ENCODE data around the gene CCDC6. TPM values are rescaled to one million over a fixed set of nuclear protein-coding genes. Genes with fewer than 3 reads are reported as not detected.
"Not testable (repeated sequence)": the region's sequence is repeated elsewhere in the genome, so short reads cannot be mapped to it uniquely, and the experiment has no call there.

The CCDC6 gene
- total RNA-seq, 1 donor from 2014 or later = 24.1 TPM

DNA sequence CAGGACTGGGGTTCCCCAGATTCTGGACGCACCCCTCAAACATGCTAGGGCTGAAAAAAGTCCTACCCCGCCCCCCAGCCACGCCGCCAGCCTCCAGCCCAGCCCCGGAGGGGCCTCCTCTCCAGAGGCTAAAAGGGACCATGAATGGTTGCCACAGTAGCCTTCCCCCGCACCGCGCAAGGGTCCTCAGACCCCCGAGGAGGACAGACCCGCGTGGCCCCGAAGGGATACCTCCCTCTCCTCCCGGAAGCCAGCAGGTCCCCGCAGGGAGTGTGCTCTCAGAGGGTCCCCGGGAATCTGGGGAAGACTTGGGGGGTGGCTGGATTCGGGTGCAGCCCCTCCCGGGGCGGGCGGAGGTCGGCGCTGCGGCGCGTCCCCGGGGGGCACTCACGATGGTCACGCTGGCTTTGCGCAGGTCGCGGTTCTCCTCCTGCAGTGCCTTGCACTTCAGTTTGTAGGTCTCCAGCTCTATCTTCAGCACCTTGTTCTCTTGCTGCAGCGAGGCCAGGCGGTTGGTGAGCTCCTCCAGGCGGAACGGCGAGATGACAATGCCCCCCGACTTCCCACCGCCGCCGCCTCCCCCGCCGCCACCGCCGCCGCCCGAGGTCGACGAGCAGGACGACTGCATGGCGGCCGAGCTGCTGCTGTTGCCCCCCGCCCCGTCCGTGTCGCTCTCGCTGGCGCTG lies 482 bp downstream of the CCDC6 start:
- DNase-seq (ENCODE audit: low read depth, low spot score) = no peak

DNA sequence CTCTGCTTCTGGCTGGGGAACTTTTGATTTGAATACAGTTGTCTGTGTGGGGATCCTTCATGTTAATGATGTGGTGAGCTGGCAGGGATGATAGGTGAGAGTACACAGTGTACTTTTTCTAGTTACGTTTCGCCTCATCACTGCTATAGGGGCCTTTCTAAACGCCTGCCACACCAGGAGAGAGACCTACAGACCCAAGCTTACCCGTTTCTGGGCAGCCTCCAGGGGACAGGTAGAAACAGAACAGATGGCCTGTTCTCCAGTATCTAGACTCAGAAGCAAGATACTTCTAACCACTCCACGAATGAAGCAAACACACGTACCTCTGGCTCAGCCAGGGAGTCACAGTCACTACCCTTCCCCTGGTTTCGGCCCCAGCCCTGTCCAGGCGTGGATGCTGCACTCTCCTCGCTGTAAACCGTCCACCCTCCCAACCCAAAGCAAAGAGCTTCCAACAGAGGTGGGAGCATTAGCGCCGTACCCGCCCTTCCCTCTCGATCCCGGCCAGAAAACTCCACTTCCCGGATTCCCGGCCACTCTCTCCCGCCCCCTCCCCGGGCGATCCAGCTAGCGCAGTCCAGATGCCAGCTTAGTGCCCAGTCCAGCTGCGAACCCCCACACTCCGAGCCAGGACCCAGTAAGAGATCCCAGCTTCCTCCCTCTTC lies 1.2 kb downstream of the CCDC6 start:
- no peak for DNase-seq (ENCODE audit: low read depth, low spot score)

DNA sequence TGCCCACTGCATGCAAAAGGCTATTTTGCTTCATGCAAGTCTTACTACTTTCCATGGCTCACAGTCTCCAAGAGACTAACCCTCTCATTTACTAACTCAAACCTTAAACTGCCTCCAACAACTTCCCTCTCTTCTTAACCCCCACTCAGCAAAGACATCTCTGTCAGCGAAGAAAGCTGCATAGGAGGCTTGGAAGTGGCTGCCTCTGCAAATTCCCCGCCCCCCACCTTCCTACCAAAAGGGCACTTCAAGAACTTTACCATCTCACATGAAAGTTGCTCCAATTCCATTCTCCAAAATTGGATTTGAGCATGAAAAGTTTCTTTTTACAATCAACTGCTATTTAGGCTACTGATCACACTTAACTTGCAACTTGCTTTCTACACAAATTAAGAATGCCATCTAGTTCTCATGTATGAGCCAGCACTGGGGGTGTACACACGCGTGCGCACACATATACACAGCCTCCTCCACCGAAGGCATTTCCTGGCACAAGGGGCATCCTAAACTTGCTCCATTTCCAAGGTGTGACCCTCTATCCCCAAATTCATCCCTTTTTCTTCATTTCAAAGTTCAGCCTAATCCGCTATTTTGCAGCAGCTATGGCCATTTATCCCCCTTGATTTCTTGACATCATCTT lies 1.8 kb downstream of the CCDC6 start:
- no peak for DNase-seq (ENCODE audit: low read depth, low spot score)

DNA sequence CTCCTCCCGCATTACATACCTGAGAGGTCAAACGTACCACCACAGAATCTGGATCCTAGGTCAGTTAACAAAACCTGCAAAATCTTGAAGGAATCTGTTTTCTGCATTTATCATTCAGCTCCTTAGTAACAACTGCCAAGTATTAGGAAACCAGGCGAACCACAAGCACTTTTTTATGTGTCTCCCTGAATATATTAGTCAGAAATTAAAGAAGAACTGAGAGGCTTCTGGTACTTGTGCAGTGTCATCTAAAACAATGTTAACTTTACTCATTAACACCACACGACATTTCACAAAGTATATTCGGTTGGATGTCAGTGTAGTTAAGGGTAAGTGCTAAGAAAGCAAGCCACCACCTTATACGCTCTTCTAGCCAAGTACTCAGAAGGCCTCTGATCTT lies 2.5 kb downstream of the CCDC6 start:
- DNase-seq (ENCODE audit: low read depth, low spot score) = no peak

DNA sequence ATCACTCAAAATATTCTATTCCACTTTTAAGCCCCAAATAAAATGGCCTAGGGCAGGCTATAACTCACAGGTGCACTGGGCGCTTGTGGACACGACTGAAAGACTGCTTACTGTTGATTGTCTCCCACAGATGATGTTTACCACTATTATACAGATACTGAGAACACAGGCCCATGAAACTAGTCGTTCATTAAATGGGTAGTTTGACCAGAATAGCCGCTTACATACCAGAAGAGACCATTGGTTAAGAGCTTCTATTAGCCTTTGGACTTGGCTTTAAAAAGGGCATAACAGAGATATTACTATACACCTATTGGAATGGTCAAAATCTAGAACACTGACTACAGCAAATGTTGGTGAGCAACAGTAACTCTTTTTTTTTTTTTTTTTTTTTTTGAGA lies 4.3 kb downstream of the CCDC6 start:
- DNase-seq (ENCODE audit: low read depth, low spot score) = no peak

DNA sequence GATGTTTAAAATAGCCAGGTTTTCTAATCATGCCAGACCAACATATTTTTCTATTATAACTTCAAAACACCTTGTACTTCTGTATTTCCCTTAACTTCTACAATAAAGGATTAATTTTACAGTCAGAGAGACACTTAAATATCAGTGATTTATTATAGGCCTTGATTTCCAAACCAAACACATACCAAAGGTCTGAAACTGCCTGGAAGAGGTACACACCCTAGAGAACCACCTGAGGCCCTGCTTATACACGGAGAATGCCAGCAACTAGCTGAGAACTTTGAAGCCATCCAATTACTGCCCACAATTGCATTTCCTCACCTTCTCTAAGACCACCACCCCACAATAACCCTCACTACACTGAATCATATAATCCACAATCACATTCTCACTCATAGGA lies 4.9 kb downstream of the CCDC6 start:
- no peak for DNase-seq (ENCODE audit: low read depth, low spot score)

DNA sequence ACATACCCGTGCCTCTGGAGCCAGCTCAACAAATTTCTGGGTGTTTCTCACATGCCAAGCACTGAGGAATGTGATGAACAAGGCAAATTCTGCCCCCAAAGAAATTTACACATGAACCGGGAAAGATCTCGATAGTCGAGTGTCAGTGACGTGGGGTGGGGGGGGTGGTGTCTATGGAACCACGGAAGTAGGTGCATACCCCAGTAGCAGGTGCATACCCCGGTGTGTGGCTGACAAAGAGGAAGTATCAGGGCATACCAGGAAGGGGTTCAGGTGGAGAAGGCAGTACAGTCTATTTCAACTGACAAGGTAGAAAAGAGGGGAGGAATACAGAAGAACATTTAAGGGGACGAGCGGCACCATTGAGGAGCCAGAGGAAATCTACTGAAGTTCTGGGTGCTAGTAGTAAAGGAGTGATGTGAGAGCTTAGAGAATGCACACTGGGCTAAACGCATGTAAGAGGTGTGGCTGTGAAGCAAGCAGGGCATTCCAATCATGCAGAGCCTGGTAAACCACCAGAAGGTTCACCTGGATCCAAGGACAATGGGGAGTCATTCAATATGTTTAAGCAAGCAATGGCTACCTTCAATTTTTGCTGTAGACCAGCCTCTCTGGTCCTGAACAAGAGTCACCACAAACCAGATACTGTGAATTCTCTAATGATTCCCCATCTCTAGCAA lies 6.2 kb downstream of the CCDC6 start:
- no peak for DNase-seq (ENCODE audit: low read depth, low spot score)

DNA sequence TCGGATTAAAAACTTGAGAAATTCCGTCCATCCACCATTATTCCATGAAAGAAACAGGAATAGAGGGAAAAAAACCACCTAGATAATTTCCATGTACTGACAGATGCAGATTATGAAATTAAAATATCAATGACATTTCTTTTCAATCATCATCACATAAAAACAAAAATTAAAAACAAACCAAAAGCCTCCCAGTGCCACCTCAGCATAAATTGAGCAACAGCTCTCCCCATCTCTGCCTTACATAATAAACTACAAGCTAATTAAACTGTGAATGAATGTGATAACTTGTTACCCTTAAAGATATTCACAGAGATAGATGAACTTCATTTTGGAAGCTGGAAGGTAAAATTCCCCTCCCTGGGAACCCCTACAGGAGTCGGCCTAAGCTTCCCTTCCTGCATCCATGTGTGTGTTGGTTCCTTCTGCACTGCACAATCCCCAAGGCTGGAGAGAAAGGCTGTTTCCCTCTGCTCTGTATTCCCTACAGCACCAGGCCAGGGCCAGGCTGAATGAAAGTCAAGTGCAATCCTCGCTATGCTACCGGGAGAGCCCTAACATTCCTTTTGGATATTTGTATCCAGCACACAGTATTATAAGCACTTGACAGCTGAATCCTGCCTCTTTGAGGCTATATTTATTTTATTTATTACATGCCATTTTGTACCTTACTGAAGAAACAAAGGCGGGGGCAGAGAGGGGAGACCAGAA lies 8.1 kb downstream of the CCDC6 start:
- DNase-seq (ENCODE audit: low read depth, low spot score) = no peak

DNA sequence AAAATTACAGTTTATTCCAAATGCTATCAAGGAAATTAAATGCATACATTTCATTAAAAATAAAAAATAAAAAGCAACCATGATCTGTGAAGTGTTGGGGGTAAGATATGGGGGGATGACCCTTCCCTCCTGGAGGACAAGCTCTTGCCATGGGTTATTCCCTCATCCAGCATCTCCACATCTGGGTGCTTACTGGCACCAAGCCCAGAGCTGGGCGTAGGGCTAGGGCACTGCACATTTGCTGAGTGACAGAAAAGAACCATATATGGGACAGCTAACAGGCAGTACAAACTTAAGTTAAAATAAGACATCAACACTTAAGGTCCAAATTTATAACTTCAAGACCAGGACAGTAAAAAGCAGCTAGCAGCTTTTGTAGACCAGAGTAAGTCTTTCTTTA lies 10.2 kb downstream of the CCDC6 start:
- DNase-seq (ENCODE audit: low read depth, low spot score) = no peak

DNA sequence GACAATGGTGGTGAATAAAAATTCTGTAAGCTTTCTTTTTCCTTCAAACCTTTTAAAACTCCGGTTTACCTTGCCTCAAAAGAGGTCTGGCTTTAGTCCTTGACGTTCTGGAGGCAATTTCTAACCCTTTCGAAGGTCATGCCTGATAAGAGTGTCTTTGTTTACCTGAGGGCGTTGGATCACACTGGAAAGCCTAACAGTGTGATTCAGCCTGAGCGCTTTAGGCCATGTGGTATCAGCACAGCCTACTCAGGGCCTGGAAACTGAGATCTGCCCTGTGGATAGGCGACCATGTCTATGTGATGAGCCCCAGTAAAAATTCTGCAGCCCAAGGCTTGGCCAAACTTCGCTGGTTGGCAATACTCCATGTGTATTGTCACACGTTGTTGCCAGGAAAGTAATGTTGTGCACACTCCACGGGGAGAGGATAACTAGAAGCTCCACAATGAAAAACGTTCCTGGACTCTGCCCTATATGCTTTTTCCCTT lies 10.7 kb downstream of the CCDC6 start:
- DNase-seq (ENCODE audit: low read depth, low spot score) = no peak

DNA sequence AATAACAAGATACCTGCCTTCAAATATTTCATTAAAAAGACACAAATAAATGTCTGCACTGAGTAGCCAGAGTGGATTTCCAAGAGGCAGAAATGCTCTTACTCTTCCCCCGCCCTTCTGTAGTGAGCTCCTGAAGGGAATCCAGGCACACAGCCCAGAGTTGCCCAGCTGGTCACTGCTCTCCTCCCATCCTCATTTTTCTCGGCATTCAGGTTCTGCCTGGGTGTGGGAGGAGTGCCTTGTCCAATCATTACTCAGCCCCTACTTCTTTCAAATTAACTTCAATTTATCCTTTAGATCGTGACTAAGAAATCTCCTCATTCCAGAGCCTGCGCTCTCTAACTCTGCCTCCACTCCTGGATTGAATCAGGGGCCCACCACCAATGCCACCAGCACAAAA lies 12.2 kb downstream of the CCDC6 start:
- no peak for DNase-seq (ENCODE audit: low read depth, low spot score)

DNA sequence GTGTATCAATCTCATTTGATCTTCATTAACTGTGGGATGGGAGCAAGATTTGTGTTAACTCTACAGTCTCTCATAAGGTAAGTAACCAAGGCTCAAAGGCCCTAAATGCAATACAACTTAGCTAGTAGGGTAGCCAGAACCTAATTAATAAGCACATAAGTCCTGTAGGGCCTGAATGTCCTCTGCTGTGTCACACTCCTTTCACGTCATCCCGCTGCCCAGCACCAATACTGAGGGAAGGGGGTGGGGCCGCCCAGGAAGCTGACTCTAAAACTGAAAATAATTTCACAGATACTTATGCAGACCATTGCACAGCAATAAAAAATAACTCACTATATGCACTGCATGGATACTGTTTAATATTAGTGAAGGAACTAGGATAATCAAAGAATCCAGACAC lies 13.7 kb downstream of the CCDC6 start:
- DNase-seq (ENCODE audit: low read depth, low spot score) = no peak

DNA sequence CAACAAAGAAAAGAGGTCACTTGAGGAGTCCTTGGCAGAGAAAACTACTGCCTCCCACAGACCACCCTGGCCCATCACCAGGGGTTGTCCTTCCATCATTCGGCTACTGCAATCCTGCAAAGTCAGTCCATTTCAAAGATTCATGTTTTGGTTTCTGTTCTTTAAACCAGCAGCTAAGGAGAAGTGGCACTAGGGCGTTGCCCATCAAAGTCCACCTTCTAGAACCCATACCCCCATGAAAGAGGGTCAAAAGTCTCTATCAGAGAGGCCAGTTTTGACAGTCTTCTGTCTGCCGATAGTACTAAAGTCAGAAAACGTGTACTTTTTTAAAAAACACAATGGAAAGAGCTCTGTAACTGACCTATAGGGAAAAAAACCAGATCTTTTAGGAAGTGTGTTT lies 14.4 kb downstream of the CCDC6 start:
- DNase-seq (ENCODE audit: low read depth, low spot score) = no peak

DNA sequence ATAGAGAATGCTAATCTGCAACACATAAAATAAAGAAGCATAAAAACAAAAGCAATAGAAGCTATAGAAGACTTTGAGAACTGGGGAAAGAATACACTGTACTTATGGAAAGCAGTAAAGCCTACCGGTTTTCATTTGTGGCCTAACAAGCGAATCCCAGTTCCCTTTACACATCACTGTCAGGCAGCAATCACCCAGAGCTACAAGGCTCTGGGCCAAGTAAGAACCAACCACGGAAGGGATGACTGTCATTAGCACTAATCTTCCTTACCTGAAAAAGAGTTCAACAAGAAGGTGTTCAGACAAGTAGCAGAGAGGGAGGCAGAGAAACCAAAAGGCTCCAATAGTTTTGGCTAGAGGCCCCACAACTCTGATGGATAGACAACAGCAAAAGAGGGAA lies 15.0 kb downstream of the CCDC6 start:
- DNase-seq (ENCODE audit: low read depth, low spot score) = no peak

DNA sequence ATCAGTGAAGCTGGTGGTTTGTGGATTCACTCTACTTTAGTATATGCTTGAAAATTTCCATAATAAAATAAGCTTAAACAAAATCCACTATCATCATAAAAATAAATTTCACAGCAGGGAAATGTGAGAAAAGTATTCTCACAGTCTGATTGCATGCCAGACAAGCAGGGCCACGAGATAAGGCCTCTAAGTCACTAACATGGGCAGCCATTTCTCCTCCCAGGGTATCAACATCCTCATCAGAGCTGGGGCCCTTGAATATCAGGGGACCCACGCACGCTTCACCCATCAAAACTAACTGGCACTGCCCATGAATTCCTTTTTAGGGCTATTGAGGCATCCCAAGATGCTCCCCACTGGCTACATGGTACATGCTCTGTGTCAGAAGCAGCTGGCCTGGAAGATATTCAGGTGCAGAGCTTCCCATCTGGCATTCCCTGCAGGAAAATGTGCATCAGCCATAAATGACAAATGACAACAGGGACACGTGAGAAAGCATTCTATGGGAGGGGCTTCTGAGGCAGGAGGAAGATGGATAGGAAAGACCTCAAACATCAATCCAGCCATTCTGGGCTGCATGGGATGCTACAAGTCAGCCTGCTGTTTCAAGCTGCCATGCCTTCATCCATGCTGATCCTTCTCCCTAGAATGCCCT lies 17.4 kb downstream of the CCDC6 start:
- no peak for DNase-seq (ENCODE audit: low read depth, low spot score)

DNA sequence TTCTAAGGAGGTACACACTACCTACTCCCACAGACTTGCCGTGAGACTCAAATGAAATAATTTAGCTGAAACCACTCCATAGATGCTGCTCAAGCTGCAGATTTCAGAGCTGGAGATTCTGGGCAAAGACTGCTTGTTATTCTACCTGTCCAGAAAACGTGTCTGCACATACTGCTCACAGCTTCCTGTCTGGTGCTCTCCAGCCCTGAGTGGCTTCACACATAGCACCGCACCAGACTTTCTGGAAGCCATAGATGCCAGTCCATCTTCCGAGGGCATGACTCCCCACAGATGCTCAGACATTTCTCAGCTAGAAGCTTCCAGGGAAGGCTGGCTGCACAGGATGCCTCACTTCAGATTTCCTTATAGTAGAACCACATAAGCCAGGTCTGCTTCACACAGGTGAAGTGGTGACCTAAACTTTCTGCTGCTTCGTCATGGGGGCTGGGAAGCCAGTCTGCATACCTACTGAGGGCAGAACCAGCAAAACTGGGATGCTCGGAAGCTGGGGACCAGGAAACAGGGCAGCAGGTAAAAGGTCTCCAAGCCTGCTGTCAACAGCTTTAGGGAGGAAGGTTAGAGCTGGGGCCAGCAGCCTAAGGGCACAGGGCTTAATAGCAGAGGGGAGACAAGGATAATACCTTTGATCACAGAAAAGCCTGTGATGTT lies 18.2 kb downstream of the CCDC6 start:
- DNase-seq (ENCODE audit: low read depth, low spot score) = no peak

DNA sequence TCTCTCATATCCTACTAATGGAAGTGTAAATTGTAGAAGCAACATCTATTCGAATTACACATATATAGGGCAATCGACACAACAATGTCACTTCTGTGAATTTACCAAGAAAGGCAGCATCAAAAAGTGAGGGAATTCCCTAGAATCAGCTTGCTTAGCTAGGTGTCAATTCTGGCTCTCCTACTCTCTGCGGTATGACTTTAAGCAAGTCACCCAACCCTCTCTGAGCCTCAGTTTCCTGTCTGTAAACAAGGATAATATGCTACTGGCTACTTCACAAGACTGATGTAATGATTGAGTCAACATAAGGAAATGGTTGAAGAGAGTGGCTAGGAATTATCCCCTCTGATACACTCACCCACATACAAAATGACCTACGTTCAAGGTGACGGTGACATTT lies 19.4 kb downstream of the CCDC6 start:
- DNase-seq (ENCODE audit: low read depth, low spot score) = no peak

DNA sequence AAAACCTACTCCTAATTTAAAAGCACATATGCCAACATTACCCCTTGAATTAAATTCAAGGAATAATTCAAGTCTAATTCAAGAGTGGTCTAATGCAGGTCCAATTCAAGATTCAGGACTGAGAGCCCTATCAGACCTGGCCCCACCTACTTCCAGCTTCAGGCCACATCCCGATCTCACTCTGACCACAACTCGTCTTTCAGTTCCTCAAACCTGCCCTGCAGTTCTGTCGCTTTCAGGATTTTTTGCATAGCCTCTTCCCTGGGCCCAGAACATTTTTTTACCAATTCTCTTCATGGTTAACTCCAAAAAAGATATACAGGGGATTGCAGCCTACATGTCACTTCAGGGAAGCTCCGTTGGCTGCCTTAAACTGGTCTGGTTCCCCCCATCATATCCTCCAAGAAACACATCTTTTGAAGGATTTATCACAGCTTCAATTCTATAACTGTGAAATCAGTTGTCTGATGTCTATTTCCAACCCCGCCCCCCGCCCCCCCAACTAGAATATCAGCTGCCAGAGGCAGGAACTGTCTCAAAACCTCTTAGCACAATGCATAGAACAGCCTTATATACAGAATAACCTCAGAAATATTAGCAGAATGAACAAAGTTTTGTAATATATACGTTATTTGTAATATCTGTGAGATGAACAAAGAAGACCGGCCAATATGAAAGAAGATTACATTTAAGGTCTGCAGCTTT lies 20.8 kb downstream of the CCDC6 start:
- DNase-seq (ENCODE audit: low read depth, low spot score) = no peak

DNA sequence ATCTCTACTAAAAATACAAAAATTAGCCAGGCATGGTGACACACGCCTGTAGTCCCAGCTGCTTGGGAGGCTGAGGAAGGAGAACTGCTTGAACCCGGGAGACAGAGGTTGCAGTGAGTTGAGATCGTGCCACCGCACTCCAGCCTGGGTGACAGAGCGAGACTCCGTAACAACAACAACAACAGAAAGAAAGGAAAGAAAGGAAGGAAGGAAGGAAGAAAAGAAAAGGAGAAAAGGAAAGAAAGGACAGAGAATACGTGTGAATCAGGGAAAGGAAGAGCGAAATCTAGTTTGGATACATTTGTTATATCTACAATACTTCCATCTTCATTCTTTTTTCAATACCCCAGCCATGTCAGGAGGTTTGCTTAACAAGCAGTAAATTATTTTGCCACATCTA lies 21.5 kb downstream of the CCDC6 start:
- DNase-seq (ENCODE audit: low read depth, low spot score) = not testable (repeated sequence)

DNA sequence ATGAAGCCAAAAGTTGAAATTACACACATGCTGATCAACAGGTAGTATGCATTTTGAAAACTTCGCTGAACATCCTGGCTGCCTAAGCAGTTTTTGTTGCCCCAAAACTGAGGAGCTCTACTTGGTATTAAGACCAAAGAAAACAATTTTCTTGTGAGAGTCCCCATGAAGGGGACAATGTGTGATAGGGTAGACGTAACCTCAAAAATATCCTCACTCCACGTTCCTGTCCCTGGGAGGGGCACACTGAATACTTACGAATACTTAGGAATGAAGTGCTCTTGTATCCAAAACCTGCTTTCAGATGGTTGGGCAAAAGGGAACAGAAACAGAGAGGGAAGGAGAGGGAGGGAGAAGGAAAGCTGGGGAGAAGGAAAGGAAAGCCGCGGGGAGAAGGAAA lies 24.7 kb downstream of the CCDC6 start:
- DNase-seq (ENCODE audit: low read depth, low spot score) = no peak

Measured in pulmonary artery endothelial cell (primary cell).